ENCODE data around the gene TIMM22.
A peak's percentile ranks its signal among the peaks of the same experiment; 100 is the strongest.
"Not testable (repeated sequence)": the region's sequence is repeated elsewhere in the genome, so short reads cannot be mapped to it uniquely, and the experiment has no call there.

The TIMM22 gene

GRCh38 chr17:962166-962565 is 34.8 kb upstream of the TIMM22 start:
- Histone ChIP-seq H3K4me1 (ENCODE audit: control insufficient read depth, low read depth, low read length) (peaks cover 32% of the 10 kb centered on the region), H3K27me3 (ENCODE audit: control insufficient read depth, insufficient read depth, low read length) (no peaks in the 10 kb centered on the region)

GRCh38 chr17:962670-963069 is 34.3 kb upstream of the TIMM22 start:
- Histone ChIP-seq H3K27ac (ENCODE audit: low read length) (peak overlapping the region; percentile 81), H3K4me3 (ENCODE audit: low read length) (peak overlapping the region; percentile 3), H3K27me3 (ENCODE audit: control insufficient read depth, insufficient read depth, low read length) (no peaks in the 10 kb centered on the region), H3K4me1 (ENCODE audit: control insufficient read depth, low read depth, low read length) (peaks cover 32% of the 10 kb centered on the region), H3K9ac (ENCODE audit: low read length) (peak overlapping the region; percentile 28), H3K36me3 (ENCODE audit: control insufficient read depth, low read depth, low read length) (no peaks in the 10 kb centered on the region), H3K9me3 (ENCODE audit: control insufficient read depth, low read depth, low read length) (no peaks in the 10 kb centered on the region)

More at GRCh38 chr17:962166-962565, 34.8 kb upstream of the TIMM22 start:
- no peaks in the 10 kb centered on the region for H3K9me3 ChIP-seq (ENCODE audit: control insufficient read depth, low read depth, low read length)
- no peak overlapping the region for H3K9ac ChIP-seq (ENCODE audit: low read length)
- H3K4me3 ChIP-seq (ENCODE audit: low read length) = no peak overlapping the region
- H3K27ac ChIP-seq (ENCODE audit: low read length) = no peak overlapping the region
- H3K36me3 ChIP-seq (ENCODE audit: control insufficient read depth, low read depth, low read length) = no peaks in the 10 kb centered on the region

GRCh38 chr17:964876-965275 is 32.1 kb upstream of the TIMM22 start:
- Histone ChIP-seq H3K27me3 (ENCODE audit: control insufficient read depth, insufficient read depth, low read length) (no peaks in the 10 kb centered on the region), H3K4me3 (ENCODE audit: low read length) (no peak overlapping the region), H3K4me1 (ENCODE audit: control insufficient read depth, low read depth, low read length) (peaks cover 40% of the 10 kb centered on the region), H3K27ac (ENCODE audit: low read length) (no peak overlapping the region), H3K9me3 (ENCODE audit: control insufficient read depth, low read depth, low read length) (no peaks in the 10 kb centered on the region), H3K36me3 (ENCODE audit: control insufficient read depth, low read depth, low read length) (no peaks in the 10 kb centered on the region), H3K9ac (ENCODE audit: low read length) (no peak overlapping the region)

- H3K4me3 ChIP-seq (ENCODE audit: low read length) = no peak overlapping the region
- H3K4me1 ChIP-seq (ENCODE audit: control insufficient read depth, low read depth, low read length) = peaks cover 46% of the 10 kb centered on the region
- no peaks in the 10 kb centered on the region for H3K9me3 ChIP-seq (ENCODE audit: control insufficient read depth, low read depth, low read length)
- no peak overlapping the region for H3K27ac ChIP-seq (ENCODE audit: low read length)
- H3K27me3 ChIP-seq (ENCODE audit: control insufficient read depth, insufficient read depth, low read length) = no peaks in the 10 kb centered on the region
- no peak overlapping the region for H3K9ac ChIP-seq (ENCODE audit: low read length)
- no peaks in the 10 kb centered on the region for H3K36me3 ChIP-seq (ENCODE audit: control insufficient read depth, low read depth, low read length)
These were observed 31.5 kb upstream of the TIMM22 start for GRCh38 chr17:965311-965989.

GRCh38 chr17:967122-967521 is 29.8 kb upstream of the TIMM22 start:
- Histone ChIP-seq H3K4me1 (ENCODE audit: control insufficient read depth, low read depth, low read length) (peaks cover 49% of the 10 kb centered on the region), H3K9ac (ENCODE audit: low read length) (no peak overlapping the region), H3K36me3 (ENCODE audit: control insufficient read depth, low read depth, low read length) (no peaks in the 10 kb centered on the region)

GRCh38 chr17:968812-969730 is 27.9 kb upstream of the TIMM22 start:
- Histone ChIP-seq H3K4me3 (ENCODE audit: low read length) (no peak overlapping the region), H3K36me3 (ENCODE audit: control insufficient read depth, low read depth, low read length) (no peaks in the 10 kb centered on the region), H3K27ac (ENCODE audit: low read length) (no peak overlapping the region), H3K9me3 (ENCODE audit: control insufficient read depth, low read depth, low read length) (no peaks in the 10 kb centered on the region), H3K9ac (ENCODE audit: low read length) (no peak overlapping the region), H3K27me3 (ENCODE audit: control insufficient read depth, insufficient read depth, low read length) (no peaks in the 10 kb centered on the region), H3K4me1 (ENCODE audit: control insufficient read depth, low read depth, low read length) (peaks cover 39% of the 10 kb centered on the region)

More at GRCh38 chr17:967122-967521, 29.8 kb upstream of the TIMM22 start:
- H3K27me3 ChIP-seq (ENCODE audit: control insufficient read depth, insufficient read depth, low read length) = no peaks in the 10 kb centered on the region
- no peak overlapping the region for H3K27ac ChIP-seq (ENCODE audit: low read length)
- H3K4me3 ChIP-seq (ENCODE audit: low read length) = no peak overlapping the region
- no peaks in the 10 kb centered on the region for H3K9me3 ChIP-seq (ENCODE audit: control insufficient read depth, low read depth, low read length)

GRCh38 chr17:969811-970355 is 27.0 kb upstream of the TIMM22 start:
- Histone ChIP-seq H3K36me3 (ENCODE audit: control insufficient read depth, low read depth, low read length) (no peaks in the 10 kb centered on the region), H3K9ac (ENCODE audit: low read length) (no peak overlapping the region), H3K4me3 (ENCODE audit: low read length) (no peak overlapping the region), H3K4me1 (ENCODE audit: control insufficient read depth, low read depth, low read length) (peaks cover 31% of the 10 kb centered on the region), H3K9me3 (ENCODE audit: control insufficient read depth, low read depth, low read length) (no peaks in the 10 kb centered on the region), H3K27me3 (ENCODE audit: control insufficient read depth, insufficient read depth, low read length) (no peaks in the 10 kb centered on the region), H3K27ac (ENCODE audit: low read length) (no peak overlapping the region)

- Histone ChIP-seq H3K36me3 (ENCODE audit: control insufficient read depth, low read depth, low read length) (no peaks in the 10 kb centered on the region), H3K9ac (ENCODE audit: low read length) (no peak overlapping the region), H3K4me3 (ENCODE audit: low read length) (no peak overlapping the region), H3K9me3 (ENCODE audit: control insufficient read depth, low read depth, low read length) (no peaks in the 10 kb centered on the region), H3K4me1 (ENCODE audit: control insufficient read depth, low read depth, low read length) (peaks cover 29% of the 10 kb centered on the region), H3K27ac (ENCODE audit: low read length) (no peak overlapping the region), H3K27me3 (ENCODE audit: control insufficient read depth, insufficient read depth, low read length) (no peaks in the 10 kb centered on the region)
These were observed 26.6 kb upstream of the TIMM22 start for GRCh38 chr17:970364-970763.

GRCh38 chr17:971861-972260 is 25.1 kb upstream of the TIMM22 start:
- not testable (repeated sequence) for H3K9ac ChIP-seq (ENCODE audit: low read length); H3K27me3 ChIP-seq (ENCODE audit: control insufficient read depth, insufficient read depth, low read length); H3K36me3 ChIP-seq (ENCODE audit: control insufficient read depth, low read depth, low read length); H3K27ac ChIP-seq (ENCODE audit: low read length); H3K4me3 ChIP-seq (ENCODE audit: low read length); H3K9me3 ChIP-seq (ENCODE audit: control insufficient read depth, low read depth, low read length)
- peaks cover 38% of the 10 kb centered on the region for H3K4me1 ChIP-seq (ENCODE audit: control insufficient read depth, low read depth, low read length)

GRCh38 chr17:973053-973452 is 23.9 kb upstream of the TIMM22 start:
- H3K36me3 ChIP-seq (ENCODE audit: control insufficient read depth, low read depth, low read length) = no peaks in the 10 kb centered on the region
- H3K9ac ChIP-seq (ENCODE audit: low read length) = no peak overlapping the region
- no peaks in the 10 kb centered on the region for H3K9me3 ChIP-seq (ENCODE audit: control insufficient read depth, low read depth, low read length)
- H3K4me1 ChIP-seq (ENCODE audit: control insufficient read depth, low read depth, low read length) = peaks cover 50% of the 10 kb centered on the region
- H3K4me3 ChIP-seq (ENCODE audit: low read length) = no peak overlapping the region
- H3K27ac ChIP-seq (ENCODE audit: low read length) = no peak overlapping the region
- H3K27me3 ChIP-seq (ENCODE audit: control insufficient read depth, insufficient read depth, low read length) = no peaks in the 10 kb centered on the region

- peaks cover 42% of the 10 kb centered on the region for H3K4me1 ChIP-seq (ENCODE audit: control insufficient read depth, low read depth, low read length)
- not testable (repeated sequence) for H3K27ac ChIP-seq (ENCODE audit: low read length); H3K4me3 ChIP-seq (ENCODE audit: low read length); H3K9ac ChIP-seq (ENCODE audit: low read length); H3K27me3 ChIP-seq (ENCODE audit: control insufficient read depth, insufficient read depth, low read length); H3K9me3 ChIP-seq (ENCODE audit: control insufficient read depth, low read depth, low read length); H3K36me3 ChIP-seq (ENCODE audit: control insufficient read depth, low read depth, low read length)
These were observed 22.2 kb upstream of the TIMM22 start for GRCh38 chr17:974778-975177.
